ENCODE measurements around the gene CDR2. TPM values are rescaled to one million over a fixed set of nuclear protein-coding genes. Genes with fewer than 3 reads are reported as not detected.

The CDR2 gene
- total and polyA plus RNA-seq, 2 of the 13 experiments (the other 11 are each of a cell fraction or from before 2014, with no cell fraction given) = 59.0 to 78.9 TPM

GRCh38 chr16:22297871-22298733, 76.3 kb downstream of the CDR2 start (continued):
- TF ChIP-seq HNF1B (CRISPR knock-in tag; IDR thresholded peaks at IDR 0.05) = peak; percentile 44; the same call in 1 of the 2 replicates
- TF ChIP-seq MAF1 (CRISPR knock-in tag; IDR thresholded peaks at IDR 0.05; ENCODE audit: borderline replicate concordance) = peak; percentile 98
- peak; percentile 78 for TF ChIP-seq FOXA3 (CRISPR knock-in tag; IDR thresholded peaks at IDR 0.05)
- TF ChIP-seq BHLHE40 (IDR thresholded peaks at IDR 0.05; ENCODE audit: low read length) = no peak
- TF ChIP-seq PREB (CRISPR knock-in tag; IDR thresholded peaks at IDR 0.05) = 0 out of 2 replicates have a peak, but pooled peaks have one; percentile 2
- TF ChIP-seq, protein P1, sequence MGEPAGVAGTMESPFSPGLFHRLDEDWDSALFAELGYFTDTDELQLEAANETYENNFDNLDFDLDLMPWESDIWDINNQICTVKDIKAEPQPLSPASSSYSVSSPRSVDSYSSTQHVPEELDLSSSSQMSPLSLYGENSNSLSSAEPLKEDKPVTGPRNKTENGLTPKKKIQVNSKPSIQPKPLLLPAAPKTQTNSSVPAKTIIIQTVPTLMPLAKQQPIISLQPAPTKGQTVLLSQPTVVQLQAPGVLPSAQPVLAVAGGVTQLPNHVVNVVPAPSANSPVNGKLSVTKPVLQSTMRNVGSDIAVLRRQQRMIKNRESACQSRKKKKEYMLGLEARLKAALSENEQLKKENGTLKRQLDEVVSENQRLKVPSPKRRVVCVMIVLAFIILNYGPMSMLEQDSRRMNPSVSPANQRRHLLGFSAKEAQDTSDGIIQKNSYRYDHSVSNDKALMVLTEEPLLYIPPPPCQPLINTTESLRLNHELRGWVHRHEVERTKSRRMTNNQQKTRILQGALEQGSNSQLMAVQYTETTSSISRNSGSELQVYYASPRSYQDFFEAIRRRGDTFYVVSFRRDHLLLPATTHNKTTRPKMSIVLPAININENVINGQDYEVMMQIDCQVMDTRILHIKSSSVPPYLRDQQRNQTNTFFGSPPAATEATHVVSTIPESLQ (CRISPR knock-in tag; conservative IDR thresholded peaks at IDR 0.05) = peak; percentile 84; the same call in 1 of the 2 replicates
- TF ChIP-seq, protein P2, sequence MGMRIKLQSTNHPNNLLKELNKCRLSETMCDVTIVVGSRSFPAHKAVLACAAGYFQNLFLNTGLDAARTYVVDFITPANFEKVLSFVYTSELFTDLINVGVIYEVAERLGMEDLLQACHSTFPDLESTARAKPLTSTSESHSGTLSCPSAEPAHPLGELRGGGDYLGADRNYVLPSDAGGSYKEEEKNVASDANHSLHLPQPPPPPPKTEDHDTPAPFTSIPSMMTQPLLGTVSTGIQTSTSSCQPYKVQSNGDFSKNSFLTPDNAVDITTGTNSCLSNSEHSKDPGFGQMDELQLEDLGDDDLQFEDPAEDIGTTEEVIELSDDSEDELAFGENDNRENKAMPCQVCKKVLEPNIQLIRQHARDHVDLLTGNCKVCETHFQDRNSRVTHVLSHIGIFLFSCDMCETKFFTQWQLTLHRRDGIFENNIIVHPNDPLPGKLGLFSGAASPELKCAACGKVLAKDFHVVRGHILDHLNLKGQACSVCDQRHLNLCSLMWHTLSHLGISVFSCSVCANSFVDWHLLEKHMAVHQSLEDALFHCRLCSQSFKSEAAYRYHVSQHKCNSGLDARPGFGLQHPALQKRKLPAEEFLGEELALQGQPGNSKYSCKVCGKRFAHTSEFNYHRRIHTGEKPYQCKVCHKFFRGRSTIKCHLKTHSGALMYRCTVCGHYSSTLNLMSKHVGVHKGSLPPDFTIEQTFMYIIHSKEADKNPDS (CRISPR knock-in tag; IDR thresholded peaks at IDR 0.05) = 0 out of 2 replicates have a peak, but pooled peaks have one; percentile 67
- TF ChIP-seq ZMYM4 (CRISPR knock-in tag; IDR thresholded peaks at IDR 0.05) = peak; percentile 61
- TF ChIP-seq, protein P3, sequence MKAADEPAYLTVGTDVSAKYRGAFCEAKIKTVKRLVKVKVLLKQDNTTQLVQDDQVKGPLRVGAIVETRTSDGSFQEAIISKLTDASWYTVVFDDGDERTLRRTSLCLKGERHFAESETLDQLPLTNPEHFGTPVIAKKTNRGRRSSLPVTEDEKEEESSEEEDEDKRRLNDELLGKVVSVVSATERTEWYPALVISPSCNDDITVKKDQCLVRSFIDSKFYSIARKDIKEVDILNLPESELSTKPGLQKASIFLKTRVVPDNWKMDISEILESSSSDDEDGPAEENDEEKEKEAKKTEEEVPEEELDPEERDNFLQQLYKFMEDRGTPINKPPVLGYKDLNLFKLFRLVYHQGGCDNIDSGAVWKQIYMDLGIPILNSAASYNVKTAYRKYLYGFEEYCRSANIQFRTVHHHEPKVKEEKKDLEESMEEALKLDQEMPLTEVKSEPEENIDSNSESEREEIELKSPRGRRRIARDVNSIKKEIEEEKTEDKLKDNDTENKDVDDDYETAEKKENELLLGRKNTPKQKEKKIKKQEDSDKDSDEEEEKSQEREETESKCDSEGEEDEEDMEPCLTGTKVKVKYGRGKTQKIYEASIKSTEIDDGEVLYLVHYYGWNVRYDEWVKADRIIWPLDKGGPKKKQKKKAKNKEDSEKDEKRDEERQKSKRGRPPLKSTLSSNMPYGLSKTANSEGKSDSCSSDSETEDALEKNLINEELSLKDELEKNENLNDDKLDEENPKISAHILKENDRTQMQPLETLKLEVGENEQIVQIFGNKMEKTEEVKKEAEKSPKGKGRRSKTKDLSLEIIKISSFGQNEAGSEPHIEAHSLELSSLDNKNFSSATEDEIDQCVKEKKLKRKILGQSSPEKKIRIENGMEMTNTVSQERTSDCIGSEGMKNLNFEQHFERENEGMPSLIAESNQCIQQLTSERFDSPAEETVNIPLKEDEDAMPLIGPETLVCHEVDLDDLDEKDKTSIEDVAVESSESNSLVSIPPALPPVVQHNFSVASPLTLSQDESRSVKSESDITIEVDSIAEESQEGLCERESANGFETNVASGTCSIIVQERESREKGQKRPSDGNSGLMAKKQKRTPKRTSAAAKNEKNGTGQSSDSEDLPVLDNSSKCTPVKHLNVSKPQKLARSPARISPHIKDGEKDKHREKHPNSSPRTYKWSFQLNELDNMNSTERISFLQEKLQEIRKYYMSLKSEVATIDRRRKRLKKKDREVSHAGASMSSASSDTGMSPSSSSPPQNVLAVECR (CRISPR knock-in tag; IDR thresholded peaks at IDR 0.05; ENCODE audit: borderline replicate concordance) = peak; percentile 41; the same call in 1 of the 2 replicates
- TF ChIP-seq, protein P4, sequence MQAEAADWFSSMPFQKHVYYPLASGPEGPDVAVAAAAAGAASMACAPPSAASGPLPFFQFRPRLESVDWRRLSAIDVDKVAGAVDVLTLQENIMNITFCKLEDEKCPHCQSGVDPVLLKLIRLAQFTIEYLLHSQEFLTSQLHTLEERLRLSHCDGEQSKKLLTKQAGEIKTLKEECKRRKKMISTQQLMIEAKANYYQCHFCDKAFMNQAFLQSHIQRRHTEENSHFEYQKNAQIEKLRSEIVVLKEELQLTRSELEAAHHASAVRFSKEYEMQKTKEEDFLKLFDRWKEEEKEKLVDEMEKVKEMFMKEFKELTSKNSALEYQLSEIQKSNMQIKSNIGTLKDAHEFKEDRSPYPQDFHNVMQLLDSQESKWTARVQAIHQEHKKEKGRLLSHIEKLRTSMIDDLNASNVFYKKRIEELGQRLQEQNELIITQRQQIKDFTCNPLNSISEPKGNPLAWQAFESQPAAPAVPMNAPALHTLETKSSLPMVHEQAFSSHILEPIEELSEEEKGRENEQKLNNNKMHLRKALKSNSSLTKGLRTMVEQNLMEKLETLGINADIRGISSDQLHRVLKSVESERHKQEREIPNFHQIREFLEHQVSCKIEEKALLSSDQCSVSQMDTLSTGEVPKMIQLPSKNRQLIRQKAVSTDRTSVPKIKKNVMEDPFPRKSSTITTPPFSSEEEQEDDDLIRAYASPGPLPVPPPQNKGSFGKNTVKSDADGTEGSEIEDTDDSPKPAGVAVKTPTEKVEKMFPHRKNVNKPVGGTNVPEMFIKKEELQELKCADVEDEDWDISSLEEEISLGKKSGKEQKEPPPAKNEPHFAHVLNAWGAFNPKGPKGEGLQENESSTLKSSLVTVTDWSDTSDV (CRISPR knock-in tag; IDR thresholded peaks at IDR 0.05) = 0 out of 2 replicates have a peak, but pooled peaks have one; percentile 17
- TF ChIP-seq SMAD3 (CRISPR knock-in tag; IDR thresholded peaks at IDR 0.05) = peak; percentile 90; the same call in 1 of the 2 replicates

Data from HepG2 (cell line).